Skin epidermis (tissue), 12 donors: ENCODE results near the gene PKP1.

ENCODE experiments used
- H3K27ac ChIP-seq, 21 experiments: fragments of 200-600 bp; sonication (generic) in 11 of 21; one replicate each; pipeline ENCODE4 v1.5.0; 2020; ENCODE audit warnings: mild to moderate bottlenecking in 3 of 21, inconsistent platforms in 2 of 21, moderate library complexity in 2 of 21
- H3K4me3 ChIP-seq, 7 experiments: fragments of 200-600 bp; sonication (generic) in 2 of 7; one replicate each; pipeline ENCODE4 v1.5.0; 2020; ENCODE audit warnings: inconsistent platforms in 2 of 7, mild to moderate bottlenecking in 2 of 7, moderate library complexity in 1 of 7

PKP1 gene

GRCh38 chr1:201357211-201357610 lies 73.9 kb downstream of the PKP1 start:
- H3K4me3 ChIP-seq, result no peak overlapping the region
- H3K27ac ChIP-seq, result no peak overlapping the region

- Histone ChIP-seq H3K4me3 (no peak overlapping the region), H3K27ac (no peak overlapping the region)
These were observed 74.5 kb downstream of the PKP1 start for GRCh38 chr1:201357636-201358348.

DNA sequence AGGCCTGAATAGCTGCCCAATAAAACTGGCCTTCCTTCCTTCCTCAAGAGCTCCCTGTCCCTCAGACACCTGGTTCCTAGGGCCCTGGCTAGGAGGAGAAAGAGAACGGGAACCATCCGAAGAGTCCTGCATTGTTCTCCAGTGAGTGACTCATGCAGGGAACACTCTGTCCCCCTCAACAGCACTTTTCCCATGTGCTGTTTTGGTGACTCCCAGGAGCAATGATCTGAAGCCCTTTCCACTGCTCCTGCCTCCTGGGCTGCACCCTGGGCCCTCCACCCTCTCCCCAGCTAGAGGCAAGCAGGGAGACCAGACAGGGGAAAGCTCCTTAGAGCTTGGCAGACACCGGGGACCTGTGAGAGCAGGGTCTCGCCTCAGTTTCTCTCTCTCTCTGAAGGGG lies 75.3 kb downstream of the PKP1 start:
- H3K27ac ChIP-seq, result no peak overlapping the region
- H3K4me3 ChIP-seq, result no peak overlapping the region

GRCh38 chr1:201359031-201359872 lies 75.9 kb downstream of the PKP1 start:
- Histone ChIP-seq H3K27ac (no peak overlapping the region), H3K4me3 (no peak overlapping the region)

- H3K27ac ChIP-seq, result no peak overlapping the region
- H3K4me3 ChIP-seq, result no peak overlapping the region
These were observed 76.5 kb downstream of the PKP1 start for GRCh38 chr1:201359873-201360210.

DNA sequence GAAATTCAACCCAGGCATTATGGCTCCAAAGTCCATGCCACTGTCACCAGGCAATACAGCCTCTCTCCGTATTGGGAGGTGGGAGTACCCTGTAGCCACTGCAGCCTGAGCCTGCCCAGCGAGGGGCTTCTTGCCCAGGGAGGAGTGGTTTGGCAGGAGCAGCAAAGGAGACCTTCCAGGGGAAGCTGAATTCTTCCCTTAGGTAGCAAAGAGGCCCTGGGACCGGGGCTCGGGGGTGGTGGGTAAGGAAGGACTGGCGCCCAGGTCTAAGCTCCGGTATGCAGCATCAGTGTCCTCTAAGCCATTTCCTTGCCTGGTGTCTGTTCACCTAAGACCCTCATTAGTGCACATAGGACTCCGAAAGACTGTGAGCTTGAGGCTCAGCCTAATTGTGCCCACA lies 77.2 kb downstream of the PKP1 start:
- H3K4me3 ChIP-seq, result no peak overlapping the region
- H3K27ac ChIP-seq, result no peak overlapping the region

DNA sequence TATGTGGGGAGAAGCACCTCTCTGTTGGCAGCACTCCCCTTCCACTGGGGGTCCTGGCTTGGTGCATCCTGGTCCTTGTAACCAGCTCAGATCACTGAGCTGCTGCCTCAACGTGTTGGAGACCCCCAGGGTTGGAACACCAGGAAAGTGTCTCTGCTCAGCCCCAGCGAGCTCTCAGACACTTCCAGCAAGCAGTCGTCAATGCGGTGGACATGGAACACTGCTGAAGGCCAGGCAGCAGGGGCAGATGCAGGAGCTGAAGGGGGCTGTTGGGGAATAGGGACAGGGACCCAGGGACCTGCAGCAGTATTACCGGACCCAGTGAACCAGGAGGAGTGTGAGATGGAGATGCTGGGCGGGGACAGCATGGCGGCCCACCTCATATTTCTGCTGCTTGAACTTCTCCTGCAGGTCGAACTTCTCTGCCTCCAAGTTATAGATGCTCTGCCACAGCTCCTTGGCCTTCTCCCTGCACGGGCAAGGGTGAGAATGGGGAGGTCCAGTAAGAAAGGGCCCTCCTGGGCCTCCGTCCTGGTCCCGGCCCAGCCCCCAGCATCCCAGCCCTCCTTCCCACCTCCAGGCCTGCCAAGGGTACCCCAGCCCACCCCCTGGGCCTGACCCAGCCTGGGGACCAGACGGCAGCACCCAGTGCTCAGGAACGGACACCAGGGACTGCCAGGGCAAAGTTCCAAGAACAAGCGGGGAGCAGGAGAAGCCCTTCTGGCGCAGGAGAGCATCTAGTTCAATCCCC lies 77.8 kb downstream of the PKP1 start:
- Histone ChIP-seq H3K27ac (no peak overlapping the region), H3K4me3 (no peak overlapping the region)

DNA sequence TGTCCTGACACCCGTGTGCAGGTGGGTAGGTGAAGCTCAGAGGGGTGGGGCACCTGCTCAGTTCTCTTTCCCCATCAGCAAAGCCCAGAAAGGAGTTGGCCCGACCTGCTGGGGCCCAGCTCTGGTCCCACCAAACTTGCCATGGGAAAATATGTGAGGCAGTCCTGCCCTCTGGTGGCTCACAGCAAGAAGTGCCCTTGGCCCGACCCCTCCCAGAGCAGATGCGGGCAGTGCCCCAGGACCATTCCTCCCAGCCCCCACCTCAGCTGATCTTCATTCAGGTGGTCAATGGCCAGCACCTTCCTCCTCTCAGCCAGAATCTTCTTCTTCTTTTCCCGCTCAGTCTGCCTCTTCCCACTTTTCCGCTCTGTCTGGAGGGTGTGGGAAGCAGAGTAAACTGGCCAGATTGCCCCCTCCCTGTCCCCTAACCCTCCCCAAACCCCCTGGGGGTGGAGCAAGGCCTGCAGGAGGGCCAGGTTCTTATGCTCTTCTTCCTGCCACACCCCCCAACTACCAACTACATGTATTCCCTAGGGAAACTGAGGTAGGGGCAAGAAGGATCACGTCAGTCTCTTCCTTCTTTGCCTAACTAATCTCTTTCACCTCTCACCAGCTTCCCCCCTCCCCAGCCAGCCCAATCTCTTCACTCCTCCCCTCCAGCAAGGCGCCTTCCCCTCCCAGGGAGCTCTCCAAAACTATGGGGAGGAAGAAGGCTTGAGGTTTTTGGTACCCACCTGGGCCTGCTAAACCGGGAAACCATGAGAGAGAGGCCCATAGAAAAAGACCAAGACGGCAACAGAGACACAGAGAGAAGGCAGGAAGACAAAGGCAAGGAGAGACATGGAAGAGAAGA lies 78.6 kb downstream of the PKP1 start:
- H3K27ac ChIP-seq, result no peak overlapping the region
- H3K4me3 ChIP-seq, result no peak overlapping the region

- no peak overlapping the region for H3K4me3 ChIP-seq
- H3K27ac ChIP-seq, result no peak overlapping the region
These were observed 79.6 kb downstream of the PKP1 start for GRCh38 chr1:201362906-201363305.

- Histone ChIP-seq H3K4me3 (no peak overlapping the region), H3K27ac (no peak overlapping the region)
These were observed 80.2 kb downstream of the PKP1 start for GRCh38 chr1:201363467-201363866.

DNA sequence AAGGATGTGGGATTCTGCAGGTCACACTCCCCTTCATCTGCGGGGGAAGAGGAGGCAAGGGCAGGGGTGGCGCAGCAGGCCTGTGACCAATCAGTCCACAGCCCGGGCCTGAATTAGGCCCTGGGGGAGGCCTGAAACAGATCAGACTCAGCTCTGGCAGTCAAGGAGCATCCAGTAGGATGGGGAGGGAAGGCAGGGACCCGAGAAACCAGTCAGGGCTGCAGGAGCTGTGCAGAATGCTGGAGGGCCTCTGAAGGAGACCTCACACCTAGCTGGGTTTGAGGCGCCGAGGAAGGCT lies 81.5 kb downstream of the PKP1 start:
- H3K27ac ChIP-seq, result no peak overlapping the region
- no peak overlapping the region for H3K4me3 ChIP-seq

GRCh38 chr1:201365251-201365650 lies 81.9 kb downstream of the PKP1 start:
- H3K27ac ChIP-seq, result no peak overlapping the region
- H3K4me3 ChIP-seq, result no peak overlapping the region

- H3K27ac ChIP-seq, result no peak overlapping the region
- no peak overlapping the region for H3K4me3 ChIP-seq
These were observed 83.4 kb downstream of the PKP1 start for GRCh38 chr1:201366696-201367095.

DNA sequence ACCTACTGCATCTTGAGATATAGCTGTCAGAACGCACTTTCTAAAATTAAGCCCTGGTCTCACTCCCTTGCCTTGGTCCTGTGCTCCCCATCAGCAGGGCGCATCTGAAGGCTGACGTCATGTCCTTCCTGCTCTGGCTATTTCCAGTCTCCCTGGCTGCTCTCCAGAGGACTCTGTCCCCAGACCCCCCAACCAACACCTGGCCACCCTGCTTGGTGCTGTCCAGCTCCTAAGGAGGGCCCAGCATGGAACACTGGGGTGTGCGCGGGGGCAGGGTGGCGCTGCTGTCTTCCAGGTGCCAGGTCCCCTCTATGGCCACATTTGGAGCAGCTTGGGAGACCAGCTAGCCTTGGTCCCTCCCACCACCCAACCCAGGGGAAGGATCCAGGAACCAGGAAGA lies 85.9 kb downstream of the PKP1 start:
- Histone ChIP-seq H3K4me3 (no peak overlapping the region), H3K27ac (no peak overlapping the region)

- H3K27ac ChIP-seq, result no peak overlapping the region
- H3K4me3 ChIP-seq, result no peak overlapping the region
These were observed 87.2 kb downstream of the PKP1 start for GRCh38 chr1:201370500-201370899.

GRCh38 chr1:201371276-201371675 lies 88.0 kb downstream of the PKP1 start:
- no peak overlapping the region for H3K27ac ChIP-seq
- H3K4me3 ChIP-seq, result no peak overlapping the region

- Histone ChIP-seq H3K4me3 (no peak overlapping the region), H3K27ac (no peak overlapping the region)
These were observed 88.5 kb downstream of the PKP1 start for GRCh38 chr1:201371792-201372191.

- H3K27ac ChIP-seq, result no peak overlapping the region
These were observed 91.1 kb downstream of the PKP1 start for GRCh38 chr1:201374364-201374763.

DNA sequence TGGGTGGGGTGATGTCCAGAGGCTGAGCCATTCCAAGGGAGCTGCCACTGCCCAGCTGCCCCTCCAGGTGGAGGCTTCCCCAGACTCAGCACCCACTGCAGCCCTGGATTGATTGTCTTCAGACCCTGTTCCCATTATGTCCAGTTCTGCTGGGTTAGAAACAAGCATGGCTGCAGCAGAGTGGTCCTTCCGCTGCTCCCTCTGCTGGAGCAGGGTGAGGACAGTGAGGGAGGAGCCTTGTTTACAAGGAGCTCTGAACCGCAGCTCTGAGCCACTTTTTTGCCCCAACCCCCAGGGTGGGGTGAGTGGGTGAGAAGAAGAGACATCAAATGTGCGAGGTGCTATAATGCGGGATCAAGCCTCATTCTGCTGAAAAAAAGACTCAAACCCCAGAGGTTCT lies 91.9 kb downstream of the PKP1 start:
- no peak overlapping the region for H3K27ac ChIP-seq
- H3K4me3 ChIP-seq, result no peak overlapping the region

More at GRCh38 chr1:201374364-201374763, 91.1 kb downstream of the PKP1 start:
- no peak overlapping the region for H3K4me3 ChIP-seq

GRCh38 chr1:201376107-201376463 lies 92.8 kb downstream of the PKP1 start:
- Histone ChIP-seq H3K4me3 (no peak overlapping the region), H3K27ac (no peak overlapping the region)
